Measurements from ENCODE around the gene SIMC1. TPM values are rescaled to one million over a fixed set of nuclear protein-coding genes. Genes with fewer than 3 reads are reported as not detected.

Gene SIMC1
- total and polyA plus RNA-seq, 2 donors (not counting 1 experiment from before 2014, with no cell fraction given) = 20.6 to 63.8 TPM

DNA sequence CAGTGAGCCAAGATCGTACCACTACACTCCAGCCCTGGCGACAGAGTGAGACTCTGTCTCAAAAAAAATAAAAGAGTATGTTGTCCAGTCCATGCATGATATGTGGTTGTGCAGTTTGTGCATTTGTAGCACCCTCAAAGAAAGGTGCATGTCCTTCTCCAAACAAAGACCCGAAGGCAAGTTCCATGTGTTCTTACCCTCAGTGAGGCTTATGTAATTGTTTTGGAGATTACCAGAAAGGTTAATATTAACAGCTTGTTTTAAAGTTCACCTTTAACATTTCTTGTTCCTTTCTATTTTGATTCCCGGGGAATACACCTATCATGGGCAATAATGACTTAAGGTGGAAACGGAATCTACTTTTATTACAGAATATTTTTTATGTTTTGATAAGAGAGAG is 101.1 kb downstream of the SIMC1 start:
- 100% methylated on average over 1 of the region's 5 CpGs for WGBS (ENCODE audit: insufficient coverage)
- CTCF ChIA-PET = no interaction called here
- no peaks in the 10 kb centered on the region for H4K20me1 ChIP-seq (ENCODE audit: control insufficient read depth, insufficient read depth, low read length, poor library complexity, severe bottlenecking)

DNA sequence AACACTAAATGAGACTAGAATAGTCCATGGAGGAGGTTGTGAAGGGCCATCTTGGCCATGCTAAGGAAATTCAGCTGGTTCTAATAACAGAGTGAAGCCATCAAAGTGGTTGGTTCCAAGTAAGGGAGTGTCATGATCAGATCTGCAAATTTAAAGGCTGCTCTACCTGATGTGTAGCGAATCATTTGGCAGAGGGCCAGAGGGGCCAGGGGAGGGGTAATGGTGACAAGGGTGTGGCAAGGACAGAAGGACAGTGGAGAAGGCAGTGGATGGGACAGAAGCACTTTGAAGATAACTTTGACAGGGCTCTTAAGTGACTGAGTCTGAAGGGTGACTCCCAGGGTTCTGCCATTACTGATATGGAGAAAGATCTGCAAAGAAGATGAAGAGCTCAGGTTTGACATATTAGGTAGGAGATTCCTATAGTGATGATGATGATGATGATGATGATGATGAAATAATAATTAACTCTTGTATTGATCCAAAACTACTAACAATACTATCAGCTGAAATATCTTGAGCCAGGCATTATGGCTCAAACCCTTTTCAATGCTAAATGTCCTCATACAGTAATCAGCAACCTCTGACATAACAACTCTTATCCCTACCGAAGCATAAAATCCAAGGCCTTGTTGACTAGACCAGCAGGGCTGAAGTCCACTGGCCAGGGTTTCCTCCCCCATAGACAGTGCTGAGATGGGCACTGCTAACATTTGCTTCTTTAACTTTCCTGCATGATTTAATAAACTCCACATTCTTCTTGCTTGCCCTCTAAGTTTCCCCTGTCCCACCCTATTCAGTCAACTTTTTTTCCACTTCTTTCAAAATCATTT is 103.3 kb downstream of the SIMC1 start:
- POLR2A ChIA-PET = no interaction called here
- 94% methylated on average over 2 of the region's 2 CpGs for WGBS (ENCODE audit: insufficient coverage)
- CTCF ChIA-PET = interaction anchor here (0.6 kb wide), 1 partner anchor 18 kb away, joined by 3 read pairs; no protein-coding TSS in a partner anchor

More for the DNA sequence above, 101.1 kb downstream of the SIMC1 start:
- H3K4me1 ChIP-seq (ENCODE audit: control insufficient read depth in 2 of 2, insufficient read depth in 2 of 2, low read length in 2 of 2) = no peaks in the 10 kb centered on the region
- no peak overlapping the region for H3K27ac ChIP-seq (ENCODE audit: low read length in 2 of 2)
- no peaks in the 10 kb centered on the region for H3K27me3 Mint-ChIP-seq
- H3K27me3 ChIP-seq (replicated peaks in 1 of 4; ENCODE audit: control extremely low read depth in 1 of 4, control insufficient read depth in 3 of 4, insufficient read depth in 4 of 4, low read length in 3 of 4) = no peaks in the 10 kb centered on the region
- intact Hi-C loops (cut with micrococcal nuclease) = no loop called here
- H3K4me3 Mint-ChIP-seq = no peak overlapping the region
- H3K79me2 ChIP-seq (ENCODE audit: control insufficient read depth, insufficient read depth, low read length) = no peaks in the 10 kb centered on the region
- TF ChIP-seq, protein P1, sequence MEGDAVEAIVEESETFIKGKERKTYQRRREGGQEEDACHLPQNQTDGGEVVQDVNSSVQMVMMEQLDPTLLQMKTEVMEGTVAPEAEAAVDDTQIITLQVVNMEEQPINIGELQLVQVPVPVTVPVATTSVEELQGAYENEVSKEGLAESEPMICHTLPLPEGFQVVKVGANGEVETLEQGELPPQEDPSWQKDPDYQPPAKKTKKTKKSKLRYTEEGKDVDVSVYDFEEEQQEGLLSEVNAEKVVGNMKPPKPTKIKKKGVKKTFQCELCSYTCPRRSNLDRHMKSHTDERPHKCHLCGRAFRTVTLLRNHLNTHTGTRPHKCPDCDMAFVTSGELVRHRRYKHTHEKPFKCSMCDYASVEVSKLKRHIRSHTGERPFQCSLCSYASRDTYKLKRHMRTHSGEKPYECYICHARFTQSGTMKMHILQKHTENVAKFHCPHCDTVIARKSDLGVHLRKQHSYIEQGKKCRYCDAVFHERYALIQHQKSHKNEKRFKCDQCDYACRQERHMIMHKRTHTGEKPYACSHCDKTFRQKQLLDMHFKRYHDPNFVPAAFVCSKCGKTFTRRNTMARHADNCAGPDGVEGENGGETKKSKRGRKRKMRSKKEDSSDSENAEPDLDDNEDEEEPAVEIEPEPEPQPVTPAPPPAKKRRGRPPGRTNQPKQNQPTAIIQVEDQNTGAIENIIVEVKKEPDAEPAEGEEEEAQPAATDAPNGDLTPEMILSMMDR (IDR thresholded peaks at IDR 0.05) = no peak
- no peak for TF ChIP-seq EZH2 (IDR thresholded peaks at IDR 0.05; ENCODE audit: borderline replicate concordance, insufficient read depth, low read depth, low read length, poor library complexity, severe bottlenecking)
- no peaks in the 10 kb centered on the region for H3K4me1 Mint-ChIP-seq
- H3K9ac ChIP-seq (ENCODE audit: low read length) = no peak overlapping the region
- H3K27ac Mint-ChIP-seq = no peak overlapping the region
- no peak overlapping the region for H3K4me3 ChIP-seq (ENCODE audit: control extremely low read depth in 1 of 5, extremely low read depth in 1 of 5, insufficient read depth in 1 of 5, low read depth in 2 of 5, low read length in 4 of 5)
- peaks cover 0 to 3% (median 0%) of the 10 kb centered on the region in 3 donors for H3K9me3 ChIP-seq (ENCODE audit: control extremely low read depth in 1 of 3, control insufficient read depth in 2 of 3, insufficient read depth in 1 of 3, low read length in 2 of 3)
- peaks cover 14 to 41% of the 10 kb centered on the region in 2 experiments for H3K36me3 ChIP-seq (replicated peaks in 1 of 2; ENCODE audit: control extremely low read depth in 1 of 2, control insufficient read depth in 1 of 2, extremely low read depth in 1 of 2, insufficient read depth in 2 of 2, low read length in 1 of 2)
- H3K4me2 ChIP-seq (replicated peaks; ENCODE audit: low read depth, low read length, poor library complexity, severe bottlenecking) = no peak overlapping the region
- DNase-seq (no peak), ATAC-seq (ENCODE audit: low read depth) (no peak)
- H3K9me3 Mint-ChIP-seq (ENCODE audit: insufficient read depth) = no peaks in the 10 kb centered on the region
- H2AFZ ChIP-seq (ENCODE audit: insufficient read depth, low read depth, low read length, poor library complexity, severe bottlenecking) = no peak overlapping the region
- POLR2A ChIA-PET = no interaction called here

More for the DNA sequence above, 103.3 kb downstream of the SIMC1 start:
- Mint-ChIP-seq H3K4me1 (no peaks in the 10 kb centered on the region), H3K27me3 (no peaks in the 10 kb centered on the region), H3K9me3 (ENCODE audit: insufficient read depth) (no peaks in the 10 kb centered on the region), H3K27ac (peak overlapping the region; percentile 22), H3K4me3 (no peak overlapping the region)
- H3K4me2 ChIP-seq (replicated peaks; ENCODE audit: low read depth, low read length, poor library complexity, severe bottlenecking) = no peak overlapping the region
- TF ChIP-seq, protein P1 (IDR thresholded peaks at IDR 0.05) = no peak
- no peak for TF ChIP-seq EZH2 (IDR thresholded peaks at IDR 0.05; ENCODE audit: borderline replicate concordance, insufficient read depth, low read depth, low read length, poor library complexity, severe bottlenecking)
- no peak for ATAC-seq (ENCODE audit: low read depth)
- H3K27me3 ChIP-seq (replicated peaks in 1 of 4; ENCODE audit: control extremely low read depth in 1 of 4, control insufficient read depth in 3 of 4, insufficient read depth in 4 of 4, low read length in 3 of 4) = no peaks in the 10 kb centered on the region
- no peak overlapping the region for H2AFZ ChIP-seq (ENCODE audit: insufficient read depth, low read depth, low read length, poor library complexity, severe bottlenecking)
- no peaks in the 10 kb centered on the region for H3K9me3 ChIP-seq (ENCODE audit: control extremely low read depth in 1 of 3, control insufficient read depth in 2 of 3, insufficient read depth in 1 of 3, low read length in 2 of 3)
- DNase-seq = no peak
- H3K27ac ChIP-seq (ENCODE audit: low read length in 2 of 2) = no peak overlapping the region
- H3K79me2 ChIP-seq (ENCODE audit: control insufficient read depth, insufficient read depth, low read length) = no peaks in the 10 kb centered on the region
- H3K9ac ChIP-seq (ENCODE audit: low read length) = no peak overlapping the region
- H3K4me3 ChIP-seq (ENCODE audit: control extremely low read depth in 1 of 5, extremely low read depth in 1 of 5, insufficient read depth in 1 of 5, low read depth in 2 of 5, low read length in 4 of 5) = no peak overlapping the region
- H3K4me1 ChIP-seq (ENCODE audit: control insufficient read depth in 2 of 2, insufficient read depth in 2 of 2, low read length in 2 of 2) = no peaks in the 10 kb centered on the region
- intact Hi-C loops (cut with micrococcal nuclease) = no loop called here
- H3K36me3 ChIP-seq (replicated peaks in 1 of 2; ENCODE audit: control extremely low read depth in 1 of 2, control insufficient read depth in 1 of 2, extremely low read depth in 1 of 2, insufficient read depth in 2 of 2, low read length in 1 of 2) = peaks cover 9 to 58% of the 10 kb centered on the region in 2 experiments
- H4K20me1 ChIP-seq (ENCODE audit: control insufficient read depth, insufficient read depth, low read length, poor library complexity, severe bottlenecking) = no peaks in the 10 kb centered on the region
